HL-60 (cell line): ENCODE measurements around the gene PHRF1.

ENCODE experiments used
- DNase-seq, 2 experiments: peaks; one replicate each; pipeline ENCODE4 v3.0.0-alpha.2; 2010 to 2020; ENCODE audit warnings: low read depth in 1 of 2, low spot score in 1 of 2
- H3K27ac ChIP-seq: fragments of 250-450 bp; sonication (Bioruptor Pico); replicated peaks from 2 replicates; pipeline ENCODE4 v1.5.1; 2020; ENCODE audit warnings: mild to moderate bottlenecking, moderate library complexity
- H3K27me3 ChIP-seq: fragments of 250-450 bp; sonication (Bioruptor Pico); 2 replicates; pipeline ENCODE4 v1.5.1; 2021; ENCODE audit warnings: mild to moderate bottlenecking, moderate library complexity; ENCODE audit not compliant: insufficient read depth, poor library complexity, severe bottlenecking
- H3K4me3 ChIP-seq: replicated peaks from 2 replicates; pipeline ENCODE4 v1.5.1; 2011; ENCODE audit warnings: mild to moderate bottlenecking, control low read depth, low read length; ENCODE audit not compliant: insufficient read depth
- GABPA ChIP-seq: IDR thresholded peaks from 2 replicates; pipeline ENCODE4 v1.6.1; 2012; ENCODE audit warnings: low read depth
- POLR2AphosphoS5 ChIP-seq: IDR thresholded peaks from 2 replicates; pipeline ENCODE4 v1.6.1; 2012; ENCODE audit warnings: low read depth
- SPI1 ChIP-seq: IDR thresholded peaks from 2 replicates; pipeline ENCODE4 v1.6.1; 2012; ENCODE audit warnings: low read depth, mild to moderate bottlenecking, borderline replicate concordance
- TF ChIP-seq, protein P1 (sequence below): IDR thresholded peaks from 2 replicates; pipeline ENCODE4 v1.6.1; 2012; ENCODE audit warnings: low read depth; ENCODE audit not compliant: insufficient replicate concordance
- TF ChIP-seq, protein P2 (sequence below): IDR thresholded peaks from one replicate; pipeline ENCODE4 v1.5.1; 2011; ENCODE audit warnings: low read length, control low read depth, inconsistent platforms; ENCODE audit not compliant: insufficient read depth

Gene PHRF1

DNA sequence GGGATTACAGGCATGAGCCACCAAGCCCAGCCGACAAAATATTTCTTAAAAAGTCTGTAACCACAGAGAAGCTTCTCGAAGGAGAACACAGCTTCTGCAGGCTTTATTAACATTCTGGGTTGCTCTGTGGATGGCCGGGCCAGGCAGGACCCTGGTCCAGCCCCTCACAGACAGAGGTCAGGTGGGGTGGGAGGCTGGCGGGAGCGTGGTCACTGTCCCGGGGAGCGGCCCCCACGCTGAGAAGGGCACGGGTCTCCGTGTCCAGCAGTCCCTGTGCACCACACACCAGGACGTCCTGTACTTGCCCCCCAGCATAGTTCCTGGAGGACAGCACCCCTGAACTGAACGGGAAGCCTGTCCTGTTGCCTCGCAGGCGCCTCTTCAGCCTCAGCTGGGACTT lies 80.2 kb downstream of the PHRF1 start:
- TF ChIP-seq, protein P1, sequence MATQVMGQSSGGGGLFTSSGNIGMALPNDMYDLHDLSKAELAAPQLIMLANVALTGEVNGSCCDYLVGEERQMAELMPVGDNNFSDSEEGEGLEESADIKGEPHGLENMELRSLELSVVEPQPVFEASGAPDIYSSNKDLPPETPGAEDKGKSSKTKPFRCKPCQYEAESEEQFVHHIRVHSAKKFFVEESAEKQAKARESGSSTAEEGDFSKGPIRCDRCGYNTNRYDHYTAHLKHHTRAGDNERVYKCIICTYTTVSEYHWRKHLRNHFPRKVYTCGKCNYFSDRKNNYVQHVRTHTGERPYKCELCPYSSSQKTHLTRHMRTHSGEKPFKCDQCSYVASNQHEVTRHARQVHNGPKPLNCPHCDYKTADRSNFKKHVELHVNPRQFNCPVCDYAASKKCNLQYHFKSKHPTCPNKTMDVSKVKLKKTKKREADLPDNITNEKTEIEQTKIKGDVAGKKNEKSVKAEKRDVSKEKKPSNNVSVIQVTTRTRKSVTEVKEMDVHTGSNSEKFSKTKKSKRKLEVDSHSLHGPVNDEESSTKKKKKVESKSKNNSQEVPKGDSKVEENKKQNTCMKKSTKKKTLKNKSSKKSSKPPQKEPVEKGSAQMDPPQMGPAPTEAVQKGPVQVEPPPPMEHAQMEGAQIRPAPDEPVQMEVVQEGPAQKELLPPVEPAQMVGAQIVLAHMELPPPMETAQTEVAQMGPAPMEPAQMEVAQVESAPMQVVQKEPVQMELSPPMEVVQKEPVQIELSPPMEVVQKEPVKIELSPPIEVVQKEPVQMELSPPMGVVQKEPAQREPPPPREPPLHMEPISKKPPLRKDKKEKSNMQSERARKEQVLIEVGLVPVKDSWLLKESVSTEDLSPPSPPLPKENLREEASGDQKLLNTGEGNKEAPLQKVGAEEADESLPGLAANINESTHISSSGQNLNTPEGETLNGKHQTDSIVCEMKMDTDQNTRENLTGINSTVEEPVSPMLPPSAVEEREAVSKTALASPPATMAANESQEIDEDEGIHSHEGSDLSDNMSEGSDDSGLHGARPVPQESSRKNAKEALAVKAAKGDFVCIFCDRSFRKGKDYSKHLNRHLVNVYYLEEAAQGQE, result no peak
- TF ChIP-seq POLR2AphosphoS5, result no peak
- TF ChIP-seq SPI1, result no peak
- TF ChIP-seq GABPA, result no peak
- TF ChIP-seq, protein P2, sequence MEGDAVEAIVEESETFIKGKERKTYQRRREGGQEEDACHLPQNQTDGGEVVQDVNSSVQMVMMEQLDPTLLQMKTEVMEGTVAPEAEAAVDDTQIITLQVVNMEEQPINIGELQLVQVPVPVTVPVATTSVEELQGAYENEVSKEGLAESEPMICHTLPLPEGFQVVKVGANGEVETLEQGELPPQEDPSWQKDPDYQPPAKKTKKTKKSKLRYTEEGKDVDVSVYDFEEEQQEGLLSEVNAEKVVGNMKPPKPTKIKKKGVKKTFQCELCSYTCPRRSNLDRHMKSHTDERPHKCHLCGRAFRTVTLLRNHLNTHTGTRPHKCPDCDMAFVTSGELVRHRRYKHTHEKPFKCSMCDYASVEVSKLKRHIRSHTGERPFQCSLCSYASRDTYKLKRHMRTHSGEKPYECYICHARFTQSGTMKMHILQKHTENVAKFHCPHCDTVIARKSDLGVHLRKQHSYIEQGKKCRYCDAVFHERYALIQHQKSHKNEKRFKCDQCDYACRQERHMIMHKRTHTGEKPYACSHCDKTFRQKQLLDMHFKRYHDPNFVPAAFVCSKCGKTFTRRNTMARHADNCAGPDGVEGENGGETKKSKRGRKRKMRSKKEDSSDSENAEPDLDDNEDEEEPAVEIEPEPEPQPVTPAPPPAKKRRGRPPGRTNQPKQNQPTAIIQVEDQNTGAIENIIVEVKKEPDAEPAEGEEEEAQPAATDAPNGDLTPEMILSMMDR, result no peak
- DNase-seq, result no peak
- H3K4me3 ChIP-seq, result no peak overlapping the region
- no peaks in the 10 kb centered on the region for H3K27me3 ChIP-seq
- no peak overlapping the region for H3K27ac ChIP-seq

DNA sequence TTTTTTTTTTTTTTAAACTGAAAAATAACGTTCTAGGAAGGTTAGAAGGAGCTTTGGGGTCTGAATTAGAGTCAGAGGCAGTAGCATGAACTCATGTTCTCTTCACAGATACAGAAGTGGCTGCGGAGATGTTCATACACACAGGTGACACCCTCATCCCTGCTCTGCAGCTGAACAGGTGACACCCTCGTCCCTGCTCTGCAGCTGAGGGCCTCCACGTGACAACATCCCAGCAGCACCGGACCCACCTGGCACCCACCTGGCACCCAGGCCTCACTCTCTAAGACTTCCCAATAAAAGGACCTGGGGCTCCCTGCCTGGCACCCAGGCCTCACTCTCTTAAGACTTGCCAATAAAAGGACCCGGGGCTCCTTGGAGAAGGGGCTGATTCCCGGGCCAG lies 80.6 kb downstream of the PHRF1 start:
- H3K27me3 ChIP-seq, result no peaks in the 10 kb centered on the region
- H3K4me3 ChIP-seq, result no peak overlapping the region
- no peak for DNase-seq
- TF ChIP-seq, protein P1, result no peak
- TF ChIP-seq SPI1 (no peak), GABPA (no peak), POLR2AphosphoS5 (no peak)
- TF ChIP-seq, protein P2, result no peak
- H3K27ac ChIP-seq, result no peak overlapping the region

DNA sequence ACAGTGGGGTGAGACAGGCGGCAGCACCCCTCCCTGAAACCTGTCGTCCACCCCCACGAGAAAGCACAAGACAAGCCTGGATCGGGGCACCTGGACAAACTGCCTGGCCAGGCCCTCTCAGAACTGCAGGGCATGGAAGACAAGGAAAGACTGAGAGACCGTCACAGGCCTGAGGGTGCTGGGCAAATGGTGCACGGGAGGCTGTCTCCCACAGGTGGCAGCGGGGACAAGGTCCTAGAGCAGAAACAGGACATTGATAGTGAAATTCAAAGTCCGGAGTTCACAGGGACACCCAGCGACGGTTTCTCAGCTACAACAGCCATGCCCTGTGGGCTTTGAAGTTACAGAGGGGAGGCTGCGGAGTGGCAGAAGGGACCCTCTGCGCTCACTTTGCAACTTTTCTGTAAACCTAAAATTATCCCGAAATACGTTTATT lies 81.4 kb downstream of the PHRF1 start:
- Histone ChIP-seq H3K27ac (no peak overlapping the region), H3K27me3 (no peaks in the 10 kb centered on the region), H3K4me3 (no peak overlapping the region)
- DNase-seq, result no peak
- TF ChIP-seq, protein P1, result no peak
- TF ChIP-seq POLR2AphosphoS5, result no peak
- TF ChIP-seq GABPA, result no peak
